H7 (cell line): ENCODE data around the gene CSRP1. TPM values are rescaled to one million over a fixed set of nuclear protein-coding genes. Genes with fewer than 3 reads are reported as not detected.

Source experiments
- DNase-seq: peaks from one replicate; pipeline ENCODE4 v3.0.0; 2012
- H3K27me3 ChIP-seq: 2 replicates; pipeline ENCODE4 v1.6.0; 2011; ENCODE audit warnings: mild to moderate bottlenecking, low read length; ENCODE audit not compliant: control insufficient read depth, insufficient read depth
- H3K36me3 ChIP-seq: replicated peaks from 2 replicates; pipeline ENCODE4 v1.5.1; 2011; ENCODE audit warnings: low read length; ENCODE audit not compliant: control insufficient read depth, insufficient read depth
- H3K4me3 ChIP-seq: 2 replicates; pipeline ENCODE4 v1.5.1; 2011; ENCODE audit warnings: low read depth, mild to moderate bottlenecking, control low read depth, low read length, moderate library complexity; ENCODE audit not compliant: insufficient read depth
- total RNA-seq: library from RNA; depleted of rRNA; stranded (reverse); fragments of >200 nt; shearing (Covaris generic); gene quantifications from 2 replicates; pipeline ENCODE4 v1.2.3, GENCODE V29; 2014

Gene CSRP1
- total RNA-seq, 1 experiment from 2014 or later: 0.73 TPM

DNA sequence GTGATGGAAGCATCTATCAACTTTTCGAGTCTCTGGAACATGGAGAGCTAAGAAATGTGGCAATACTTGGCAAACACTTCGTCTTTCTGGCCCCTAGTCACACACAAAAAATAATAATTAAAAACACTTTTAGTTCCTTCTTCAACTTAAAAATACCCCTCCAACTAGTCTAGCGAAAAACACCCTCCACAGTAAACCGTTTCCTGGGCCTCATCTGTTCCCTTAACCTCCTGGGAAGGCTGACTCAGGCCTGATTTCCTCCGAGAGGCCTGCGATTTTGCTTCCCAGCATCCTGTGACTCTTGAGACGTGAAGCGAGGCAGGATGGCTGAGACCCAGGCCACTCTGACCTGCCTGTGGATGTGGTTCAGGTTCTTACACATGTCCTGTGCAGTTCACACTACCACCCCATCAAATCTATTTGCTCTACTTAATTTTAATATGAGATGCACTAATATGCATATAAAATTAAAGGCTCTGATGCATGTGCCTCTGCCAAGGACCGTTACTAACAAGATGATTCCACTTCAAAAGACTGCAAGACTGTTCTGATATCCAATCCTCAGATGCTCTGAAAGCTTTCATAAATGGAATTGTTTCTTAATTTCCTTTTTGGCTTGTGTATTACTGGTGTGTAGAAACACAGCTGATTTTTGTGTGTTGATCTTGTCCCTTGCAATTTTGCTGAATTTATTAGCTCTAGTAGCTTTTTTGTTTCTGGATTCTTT lies 35.5 kb upstream of the CSRP1 start:
- Histone ChIP-seq H3K36me3 (no peaks in the 10 kb centered on the region), H3K4me3 (no peak overlapping the region), H3K27me3 (peaks cover 38% of the 10 kb centered on the region)
- DNase-seq: no peak

DNA sequence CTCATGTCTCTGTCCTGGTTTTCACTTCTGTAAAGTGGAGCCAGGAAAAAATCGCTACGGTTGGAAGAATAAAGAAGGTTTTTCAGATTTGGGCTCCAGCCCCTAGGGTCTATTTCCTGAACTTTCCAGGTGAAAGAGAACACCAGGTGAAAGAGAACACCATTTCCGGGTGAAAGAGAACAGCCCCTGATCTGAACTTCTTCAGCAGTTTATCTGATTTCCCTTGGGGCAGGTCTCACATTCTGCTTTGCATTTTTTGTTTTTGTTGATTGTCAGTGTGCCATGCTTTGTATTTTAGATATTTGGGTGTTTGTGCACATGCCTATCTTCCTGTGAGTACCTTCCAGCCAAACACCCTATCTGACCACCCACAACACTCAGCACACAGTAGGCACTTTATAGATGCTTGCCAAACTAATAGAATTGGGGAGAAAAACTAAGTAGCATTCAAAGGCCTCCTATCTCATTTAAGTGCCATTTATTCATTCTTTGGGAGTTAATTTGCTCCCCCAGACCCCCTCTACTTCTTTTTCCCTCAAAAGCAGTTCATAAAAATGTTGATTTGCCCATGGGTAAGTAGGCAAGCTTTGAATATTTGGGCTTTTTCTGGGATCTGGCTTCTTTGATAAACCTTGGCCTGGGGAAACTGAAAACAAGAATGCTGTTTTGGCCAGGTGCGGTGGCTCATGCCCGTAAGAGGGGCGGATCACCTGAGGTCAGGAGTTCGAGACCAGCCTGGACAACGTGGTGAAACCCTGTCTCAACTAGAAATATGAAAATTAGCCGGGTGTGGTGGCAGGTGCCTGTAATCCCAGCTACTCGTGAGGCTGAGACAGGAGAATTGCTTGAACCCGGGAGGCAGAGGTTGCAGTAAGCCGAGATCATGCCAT lies 34.2 kb upstream of the CSRP1 start:
- no peak for DNase-seq
- Histone ChIP-seq H3K27me3 (peaks cover 46% of the 10 kb centered on the region), H3K4me3 (no peak overlapping the region), H3K36me3 (no peaks in the 10 kb centered on the region)

DNA sequence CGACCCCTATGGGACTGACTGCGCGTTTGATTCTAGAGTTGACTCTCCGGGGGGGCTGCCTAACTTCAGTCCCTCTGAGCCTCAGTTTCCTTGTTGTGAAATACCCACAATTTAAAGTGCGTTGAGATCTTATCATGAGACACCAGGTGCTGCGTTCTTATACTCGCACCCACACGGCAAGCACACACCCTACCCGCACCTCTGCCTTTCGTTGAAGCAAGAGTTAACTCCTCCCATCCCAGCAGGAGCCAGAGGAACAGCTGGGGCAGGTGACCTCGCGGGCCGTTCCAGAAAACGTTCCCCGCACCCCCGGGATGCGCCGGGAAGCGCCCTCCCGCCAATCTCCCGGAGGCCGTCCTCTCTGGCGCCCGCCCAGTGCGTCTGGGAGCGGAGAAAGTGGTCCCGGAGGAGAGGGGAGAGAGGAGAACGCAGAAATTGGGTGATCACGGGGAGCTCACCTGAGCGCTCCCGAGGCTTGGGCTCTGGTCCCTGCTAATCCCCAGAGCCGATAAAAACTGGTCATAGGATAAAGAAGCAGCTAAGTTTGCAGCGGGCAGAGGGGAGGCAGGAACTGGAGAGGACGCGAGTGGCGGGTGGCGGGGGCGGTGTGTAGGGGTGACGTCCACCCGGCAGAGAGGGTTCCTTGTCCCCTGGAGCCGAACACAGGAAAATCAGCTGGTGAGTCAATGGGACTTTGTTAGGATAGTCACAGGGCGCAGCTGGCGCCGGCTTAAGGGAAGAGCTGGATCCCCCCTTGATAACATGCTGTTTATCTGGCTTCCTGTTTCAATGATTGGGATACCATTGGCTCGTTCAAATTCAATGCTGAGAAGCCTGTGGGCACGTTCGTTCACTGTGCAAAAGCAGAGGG lies 32.9 kb upstream of the CSRP1 start:
- Histone ChIP-seq H3K4me3 (peak overlapping the region; percentile 73), H3K27me3 (peaks cover 46% of the 10 kb centered on the region)
- DNase-seq: peak; percentile 79

DNA sequence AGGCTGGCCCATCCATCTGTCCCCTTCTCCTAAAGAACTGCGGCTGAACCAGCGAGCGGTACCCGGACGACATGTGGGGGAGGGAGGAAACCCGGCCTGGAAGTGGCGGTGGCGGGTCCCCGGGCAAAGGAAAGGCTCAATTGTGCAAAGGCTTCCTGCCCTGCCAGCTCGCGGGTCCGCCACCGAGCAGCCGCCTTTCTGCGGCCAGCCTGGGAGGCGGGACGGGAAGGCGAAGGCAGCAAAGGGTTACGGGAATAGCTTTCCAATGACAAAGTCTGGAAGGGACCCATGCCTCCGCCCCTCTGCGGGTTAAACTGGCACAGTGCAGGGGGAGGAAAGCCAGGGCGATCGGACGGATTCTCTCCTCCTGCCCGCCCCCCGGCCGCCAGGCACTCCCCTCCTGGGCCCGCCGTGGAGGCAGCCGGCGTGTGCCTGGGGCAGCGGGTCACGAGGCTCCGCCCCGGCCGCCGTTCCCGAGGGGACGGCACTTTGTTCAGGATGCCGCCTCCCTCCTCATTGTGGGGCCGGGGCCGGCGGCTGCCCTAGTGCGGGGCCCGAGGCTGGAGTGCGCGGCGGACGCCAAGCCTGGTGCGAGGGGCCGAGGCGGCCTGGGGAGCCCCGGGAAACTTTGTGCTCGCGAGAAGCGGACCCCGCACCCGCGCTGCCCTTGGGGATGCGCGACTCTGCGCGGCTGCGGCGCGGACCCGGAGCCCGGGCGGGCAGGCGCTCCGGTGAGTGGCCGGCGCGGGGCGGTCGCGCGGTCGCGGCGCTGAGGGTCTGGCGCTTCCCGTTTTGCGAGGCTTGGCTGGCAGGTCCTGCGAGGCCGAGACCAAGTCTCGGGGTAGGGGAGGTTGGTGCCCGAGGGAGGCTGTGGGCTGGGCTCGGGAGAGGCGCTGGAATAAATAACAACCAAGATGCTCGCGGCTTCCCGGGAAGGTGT lies 32.0 kb upstream of the CSRP1 start, which contains the start of gene NAV1:
Gene NAV1 (plus strand): TSS at position 516 of the 940 bp plus-strand sequence. CDS start 83,758 bp downstream, outside the sequence.
- Histone ChIP-seq H3K36me3 (no peaks in the 10 kb centered on the region), H3K4me3 (peak within 1 kb of the TSS; percentile 73), H3K27me3 (peaks cover 48% of the 10 kb centered on the region)
- peak; percentile 90 for DNase-seq

More for the DNA sequence above, 32.9 kb upstream of the CSRP1 start:
- no peaks in the 10 kb centered on the region for H3K36me3 ChIP-seq

DNA sequence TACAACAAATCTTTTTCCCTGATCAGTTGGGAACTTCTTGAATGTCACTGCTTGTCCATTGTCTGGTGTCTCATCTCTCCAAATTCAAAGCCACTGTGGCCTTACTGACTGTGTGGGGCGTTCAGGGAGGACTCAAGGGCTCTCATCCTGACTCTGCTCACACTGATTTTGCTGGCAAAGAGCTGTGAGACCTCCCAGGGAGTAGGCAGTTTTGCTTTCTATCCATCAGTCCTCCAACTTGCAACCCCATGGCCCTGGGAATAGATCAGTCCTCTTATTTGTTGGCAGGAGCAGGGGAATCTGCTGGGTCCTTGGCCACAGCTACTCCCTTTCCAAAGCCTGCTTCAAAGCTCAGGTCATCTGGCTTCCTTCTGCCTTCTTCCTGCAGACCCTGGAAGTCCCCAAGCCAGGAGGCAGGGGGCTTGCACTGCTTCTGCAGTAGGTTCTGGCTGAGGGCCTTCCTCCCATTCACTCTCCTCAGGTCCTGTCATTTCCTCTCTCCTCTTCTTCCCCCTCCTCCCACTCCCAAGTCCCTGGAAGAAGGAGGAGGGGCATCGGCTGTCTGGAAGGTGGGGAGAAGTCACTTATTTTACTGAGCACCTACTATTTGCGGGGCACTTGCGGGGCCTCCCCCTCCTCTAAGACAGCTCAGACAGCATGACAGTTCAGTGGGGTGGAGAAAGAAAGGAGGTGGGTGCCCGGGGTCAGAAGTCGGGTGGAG lies 31.1 kb upstream of the CSRP1 start:
- DNase-seq: peak; percentile 69
- H3K27me3 ChIP-seq: peaks cover 48% of the 10 kb centered on the region

DNA sequence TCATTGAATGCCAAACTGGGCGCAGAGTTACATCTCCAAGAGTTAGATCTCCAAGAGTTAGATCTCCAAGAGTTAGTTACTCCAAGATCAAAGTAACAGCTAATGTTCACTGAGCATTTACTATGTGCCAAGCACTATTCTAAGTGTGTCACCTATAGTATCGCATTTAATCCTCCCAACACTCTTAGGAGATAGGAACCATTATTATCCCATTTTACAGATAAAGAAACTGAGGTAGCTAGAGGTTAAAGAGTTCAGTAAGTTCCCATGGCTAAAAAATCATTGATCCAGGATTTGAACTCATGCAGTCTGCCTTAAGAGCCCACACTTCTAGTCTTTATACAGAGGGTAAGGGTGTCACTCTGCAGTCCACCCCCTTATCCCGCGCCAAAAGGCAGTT lies 30.5 kb upstream of the CSRP1 start:
- no peak for DNase-seq
- H3K27me3 ChIP-seq: peaks cover 48% of the 10 kb centered on the region
- no peaks in the 10 kb centered on the region for H3K36me3 ChIP-seq
- no peak overlapping the region for H3K4me3 ChIP-seq

More for the DNA sequence above, 31.1 kb upstream of the CSRP1 start:
- Histone ChIP-seq H3K36me3 (no peaks in the 10 kb centered on the region), H3K4me3 (peak overlapping the region; percentile 73)

DNA sequence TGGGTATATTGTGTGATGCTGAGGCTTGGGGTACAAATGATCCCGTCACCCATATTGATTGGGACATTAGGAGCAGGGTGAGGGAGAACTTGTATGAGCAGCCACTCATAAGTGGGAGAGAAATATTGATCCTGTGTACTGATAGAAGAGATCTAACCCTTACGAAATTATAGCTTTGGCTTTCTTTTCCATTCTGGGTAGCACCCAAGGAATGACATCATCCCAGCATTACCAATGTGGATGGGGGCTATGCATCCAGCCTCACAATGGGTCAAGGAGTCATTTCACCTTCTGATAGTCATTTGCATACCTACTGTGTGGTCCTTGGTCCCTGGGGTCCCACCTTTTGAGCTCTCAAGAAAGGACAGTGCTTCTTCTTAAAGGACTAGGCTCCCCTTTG lies 30.1 kb upstream of the CSRP1 start:
- no peak for DNase-seq
- Histone ChIP-seq H3K4me3 (no peak overlapping the region), H3K27me3 (peaks cover 48% of the 10 kb centered on the region), H3K36me3 (no peaks in the 10 kb centered on the region)

DNA sequence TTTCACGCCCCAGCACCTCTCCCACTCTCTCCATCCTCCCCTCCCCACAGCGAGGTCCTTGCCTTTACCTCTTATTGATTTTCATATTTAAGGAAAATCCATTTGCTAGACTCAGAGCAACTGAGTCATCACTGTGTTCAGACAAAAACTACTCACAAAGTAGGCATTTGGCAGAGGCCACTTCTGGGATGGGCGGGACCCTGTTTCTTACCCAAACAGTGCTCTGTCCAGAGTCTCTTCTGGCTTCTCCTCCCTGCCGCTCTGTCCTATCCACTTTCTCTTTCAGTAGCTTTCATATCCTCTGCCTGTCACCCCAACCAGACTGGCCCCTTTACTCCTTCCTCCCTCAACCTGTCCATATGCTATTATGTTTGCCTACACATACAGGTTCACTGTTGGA lies 29.6 kb upstream of the CSRP1 start:
- no peak for DNase-seq
- Histone ChIP-seq H3K4me3 (no peak overlapping the region), H3K27me3 (peaks cover 48% of the 10 kb centered on the region), H3K36me3 (no peaks in the 10 kb centered on the region)

DNA sequence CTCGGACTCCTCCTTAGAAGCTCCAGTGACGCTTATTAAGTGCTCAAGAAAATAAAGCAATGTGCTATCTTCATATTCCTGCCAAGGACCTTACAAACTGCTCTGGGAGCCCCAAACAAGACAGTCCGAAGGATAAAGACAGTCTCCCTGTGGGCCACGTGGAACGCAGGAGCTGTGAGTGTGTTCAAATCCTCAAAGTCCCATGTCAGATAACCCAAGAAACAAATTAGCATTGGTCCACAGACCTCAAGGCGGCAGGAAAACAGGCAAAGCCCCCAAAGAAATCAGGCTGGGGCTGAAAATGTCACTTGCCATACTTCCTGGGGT lies 29.0 kb upstream of the CSRP1 start:
- Histone ChIP-seq H3K27me3 (peaks cover 44% of the 10 kb centered on the region), H3K4me3 (no peak overlapping the region), H3K36me3 (no peaks in the 10 kb centered on the region)
- DNase-seq: no peak

DNA sequence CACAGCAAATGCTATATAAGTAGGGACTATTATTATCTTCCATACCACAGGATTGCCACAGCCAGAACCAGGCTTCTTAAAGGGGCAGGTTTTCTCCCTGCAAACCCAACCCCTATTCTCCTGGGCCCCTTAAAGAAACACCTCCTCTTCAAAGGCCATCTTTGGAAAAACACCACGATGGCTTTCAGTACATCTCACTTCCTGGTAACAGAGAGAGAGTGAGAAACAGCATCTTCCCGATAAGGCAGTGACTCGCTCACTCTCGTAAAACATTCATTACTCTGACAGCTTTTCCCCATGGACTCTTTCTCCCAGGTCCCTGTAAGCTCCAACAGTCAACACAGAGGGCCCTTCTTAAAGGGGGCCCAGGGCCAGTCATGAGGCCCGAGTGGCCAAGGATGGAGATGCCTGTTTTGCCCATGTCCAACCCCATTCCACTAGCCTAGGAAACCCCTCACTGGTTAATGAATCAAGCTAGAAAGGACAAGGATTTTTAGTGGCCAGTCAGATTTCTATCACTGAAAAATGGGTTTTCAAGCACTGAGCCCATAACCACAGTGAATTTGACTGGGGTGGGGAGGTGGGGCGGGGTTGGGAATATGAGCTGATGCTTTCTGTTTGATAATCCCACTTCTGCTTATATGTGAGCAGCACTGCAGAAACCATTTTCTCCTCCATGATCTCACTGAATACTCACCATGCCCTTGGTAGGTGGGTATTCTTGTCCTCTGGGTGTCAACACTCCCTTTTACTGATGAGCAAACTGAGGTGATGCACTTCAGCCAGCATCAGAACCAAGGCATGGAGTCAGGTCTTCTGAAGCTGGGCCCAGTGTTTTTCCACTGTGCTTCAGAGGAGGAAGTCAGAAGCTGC lies 28.4 kb upstream of the CSRP1 start:
- no peak for DNase-seq
- Histone ChIP-seq H3K27me3 (peaks cover 38% of the 10 kb centered on the region), H3K36me3 (no peaks in the 10 kb centered on the region), H3K4me3 (no peak overlapping the region)

DNA sequence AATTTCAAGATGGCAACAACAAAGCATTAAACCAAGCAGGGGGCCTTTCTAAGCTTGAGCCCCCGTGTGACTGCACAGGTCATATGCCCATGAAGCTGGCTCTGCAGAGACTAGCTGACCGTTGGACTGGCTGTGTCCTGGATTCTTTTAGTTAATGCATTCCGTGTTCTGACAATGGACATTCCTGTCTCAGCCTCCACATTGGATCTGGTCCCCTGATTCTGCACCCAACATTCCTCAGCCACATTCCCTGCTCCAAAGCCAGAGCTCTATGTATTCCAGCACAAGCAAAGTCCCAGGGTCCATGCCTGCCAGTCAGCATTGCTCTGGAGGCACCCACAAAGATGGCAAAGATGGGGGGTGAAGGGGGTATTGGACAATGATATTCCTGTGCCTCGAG lies 26.9 kb upstream of the CSRP1 start:
- DNase-seq: no peak
- H3K27me3 ChIP-seq: peaks cover 23% of the 10 kb centered on the region
- no peak overlapping the region for H3K4me3 ChIP-seq
- no peaks in the 10 kb centered on the region for H3K36me3 ChIP-seq

DNA sequence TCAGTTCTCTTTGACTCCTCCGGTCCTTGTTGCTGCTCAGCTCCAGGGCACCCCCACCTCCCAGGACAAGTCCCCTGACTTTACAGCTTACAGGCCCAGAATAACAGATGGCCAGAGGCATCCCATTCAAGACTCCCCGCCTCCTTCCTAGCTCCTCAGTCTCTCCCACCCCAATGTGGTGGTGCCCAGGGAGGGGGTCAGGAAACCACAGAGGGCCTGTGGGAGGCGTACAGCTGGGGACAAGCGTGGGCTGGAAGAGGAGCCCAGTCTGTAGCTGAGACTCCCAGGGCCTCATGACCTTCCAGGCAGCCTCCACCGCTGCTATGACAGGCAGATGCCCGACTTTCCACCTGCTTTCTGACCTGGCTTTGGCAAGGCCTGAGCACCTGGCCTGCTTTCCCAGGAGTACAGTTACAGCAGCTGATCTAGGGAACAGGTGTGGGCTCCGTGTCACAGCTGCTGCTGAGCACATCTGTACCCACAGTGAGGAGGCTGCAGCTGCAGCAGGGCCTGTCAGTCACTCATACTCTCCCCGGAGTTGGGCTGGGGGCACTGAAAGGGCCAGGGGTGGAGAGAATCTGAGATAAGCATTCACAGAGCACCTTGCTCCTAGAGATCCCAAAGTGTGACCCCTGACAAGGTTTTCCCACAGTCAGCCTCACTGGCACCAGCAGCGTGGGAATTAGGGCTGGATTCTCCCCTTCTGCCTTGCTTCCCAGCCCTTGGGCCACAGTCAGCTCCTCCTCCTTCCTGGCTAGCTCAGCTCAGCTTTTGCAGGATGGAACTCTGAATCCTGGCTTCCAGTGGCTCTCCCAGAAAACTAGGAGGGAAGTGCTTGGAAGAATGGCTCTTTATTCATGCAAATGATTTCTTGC lies 24.9 kb upstream of the CSRP1 start:
- Histone ChIP-seq H3K4me3 (no peak overlapping the region), H3K27me3 (peaks cover 6% of the 10 kb centered on the region), H3K36me3 (no peaks in the 10 kb centered on the region)
- no peak for DNase-seq
